Bronchial epithelial cell (primary cell): Measurements from ENCODE around the gene CERS3. TPM values are rescaled to one million over a fixed set of nuclear protein-coding genes. Genes with fewer than 3 reads are reported as not detected.

Experiments used
- DNase-seq: peaks from one replicate; pipeline ENCODE4 v3.0.0-alpha.2; 2010; ENCODE audit warnings: low read depth
- FAIRE-seq: peaks from 2 replicates; lab custom pipeline; 2011; peaks lifted over from hg19 to GRCh38; lab: Jason Lieb, UNC
- H3K27me3 ChIP-seq: 2 replicates; pipeline ENCODE4 v1.5.1; 2011; ENCODE audit warnings: low read length; ENCODE audit not compliant: control insufficient read depth, insufficient read depth
- H3K36me3 ChIP-seq: 2 replicates; pipeline ENCODE4 v1.5.1; 2011; ENCODE audit warnings: low read length; ENCODE audit not compliant: control insufficient read depth, insufficient read depth
- H3K4me3 ChIP-seq: 2 replicates; pipeline ENCODE4 v1.5.1; 2011; ENCODE audit warnings: mild to moderate bottlenecking, low read depth, low read length, control low read depth
- total RNA-seq: library from RNA; depleted of rRNA; stranded (reverse); fragments of >200 nt; gene quantifications from 2 replicates; pipeline ENCODE4 v1.2.1, GENCODE V29; 2014
- TF ChIP-seq, protein P1 (sequence below): IDR thresholded peaks from 2 replicates; pipeline ENCODE4 v1.5.1; 2011; ENCODE audit warnings: mild to moderate bottlenecking, moderate library complexity, low read length, control low read depth, inconsistent platforms; ENCODE audit not compliant: insufficient read depth, severe bottlenecking

Gene CERS3
- total RNA-seq, 1 donor from 2014 or later: 4.7 TPM

- Histone ChIP-seq H3K27me3 (no peaks in the 10 kb centered on the region), H3K4me3 (no peak overlapping the region), H3K36me3 (no peaks in the 10 kb centered on the region)
- FAIRE-seq: no peak
- TF ChIP-seq, protein P1, sequence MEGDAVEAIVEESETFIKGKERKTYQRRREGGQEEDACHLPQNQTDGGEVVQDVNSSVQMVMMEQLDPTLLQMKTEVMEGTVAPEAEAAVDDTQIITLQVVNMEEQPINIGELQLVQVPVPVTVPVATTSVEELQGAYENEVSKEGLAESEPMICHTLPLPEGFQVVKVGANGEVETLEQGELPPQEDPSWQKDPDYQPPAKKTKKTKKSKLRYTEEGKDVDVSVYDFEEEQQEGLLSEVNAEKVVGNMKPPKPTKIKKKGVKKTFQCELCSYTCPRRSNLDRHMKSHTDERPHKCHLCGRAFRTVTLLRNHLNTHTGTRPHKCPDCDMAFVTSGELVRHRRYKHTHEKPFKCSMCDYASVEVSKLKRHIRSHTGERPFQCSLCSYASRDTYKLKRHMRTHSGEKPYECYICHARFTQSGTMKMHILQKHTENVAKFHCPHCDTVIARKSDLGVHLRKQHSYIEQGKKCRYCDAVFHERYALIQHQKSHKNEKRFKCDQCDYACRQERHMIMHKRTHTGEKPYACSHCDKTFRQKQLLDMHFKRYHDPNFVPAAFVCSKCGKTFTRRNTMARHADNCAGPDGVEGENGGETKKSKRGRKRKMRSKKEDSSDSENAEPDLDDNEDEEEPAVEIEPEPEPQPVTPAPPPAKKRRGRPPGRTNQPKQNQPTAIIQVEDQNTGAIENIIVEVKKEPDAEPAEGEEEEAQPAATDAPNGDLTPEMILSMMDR: no peak
- DNase-seq: no peak
Observed at GRCh38 chr15:100558771-100559254, 30.1 kb upstream of the CERS3 start.

- Histone ChIP-seq H3K36me3 (no peaks in the 10 kb centered on the region), H3K4me3 (no peak overlapping the region), H3K27me3 (no peaks in the 10 kb centered on the region)
- no peak for DNase-seq
- FAIRE-seq: no peak
- TF ChIP-seq, protein P1: no peak
Observed at GRCh38 chr15:100553468-100553867, 24.7 kb upstream of the CERS3 start.

DNA sequence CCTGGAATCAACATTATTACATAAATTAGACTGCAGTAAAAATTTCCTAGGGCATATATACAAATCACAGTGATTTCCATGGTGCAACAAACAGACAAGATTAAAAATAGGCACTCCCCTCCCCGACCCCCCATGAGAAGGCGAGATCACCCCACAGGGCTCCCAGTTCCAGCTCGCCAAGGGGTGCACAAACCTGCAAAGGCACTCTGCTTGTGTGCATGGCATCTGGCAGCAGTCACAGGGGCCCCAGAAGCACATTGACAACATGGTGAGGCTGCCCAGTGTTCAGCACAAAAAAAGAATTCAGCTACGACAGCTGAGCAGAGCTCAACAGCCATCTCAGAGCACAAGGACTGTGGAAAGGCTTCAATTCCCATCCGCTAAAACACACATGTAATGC lies 19.2 kb upstream of the CERS3 start:
- Histone ChIP-seq H3K36me3 (no peaks in the 10 kb centered on the region), H3K27me3 (no peaks in the 10 kb centered on the region), H3K4me3 (no peak overlapping the region)
- DNase-seq (no peak), FAIRE-seq (peak; percentile 73)
- TF ChIP-seq, protein P1: no peak

GRCh38 chr15:100544946-100545345 lies 16.2 kb upstream of the CERS3 start:
- Histone ChIP-seq H3K4me3 (no peak overlapping the region), H3K36me3 (no peaks in the 10 kb centered on the region), H3K27me3 (no peaks in the 10 kb centered on the region)
- TF ChIP-seq, protein P1: no peak
- DNase-seq (no peak), FAIRE-seq (no peak)

- FAIRE-seq: no peak
- TF ChIP-seq, protein P1: no peak
- DNase-seq: no peak
Observed at GRCh38 chr15:100544338-100544841, 15.6 kb upstream of the CERS3 start.

GRCh38 chr15:100542290-100542689 lies 13.5 kb upstream of the CERS3 start:
- FAIRE-seq (no peak), DNase-seq (no peak)
- H3K36me3 ChIP-seq: no peaks in the 10 kb centered on the region
- H3K4me3 ChIP-seq: no peak overlapping the region
- H3K27me3 ChIP-seq: no peaks in the 10 kb centered on the region
- TF ChIP-seq, protein P1: no peak

More at GRCh38 chr15:100544338-100544841, 15.6 kb upstream of the CERS3 start:
- H3K27me3 ChIP-seq: no peaks in the 10 kb centered on the region
- no peak overlapping the region for H3K4me3 ChIP-seq
- H3K36me3 ChIP-seq: no peaks in the 10 kb centered on the region
